GM19455 (cell line): Measurements from ENCODE around the gene COMTD1.
"Not testable (repeated sequence)": the region's sequence is repeated elsewhere in the genome, so short reads cannot be mapped to it uniquely, and the experiment has no call there.

Experiments
- ATAC-seq: cut with Tn5 transposase; IDR thresholded peaks from one replicate; pipeline ENCODE4 v1.9.1; 2021; ENCODE audit not compliant: unreplicated experiment

The COMTD1 gene

GRCh38 chr10:75195035-75195763 lies 40.6 kb downstream of the COMTD1 start:
- no peak for ATAC-seq

- ATAC-seq, result not testable (repeated sequence)
Observed at GRCh38 chr10:75194625-75195024, 41.1 kb downstream of the COMTD1 start.

GRCh38 chr10:75191821-75192568 lies 43.8 kb downstream of the COMTD1 start:
- no peak for ATAC-seq

- ATAC-seq, result no peak
Observed at GRCh38 chr10:75189266-75190096, 46.3 kb downstream of the COMTD1 start.

- ATAC-seq, result not testable (repeated sequence)
Observed at GRCh38 chr10:75188522-75188921, 47.2 kb downstream of the COMTD1 start.

- no peak for ATAC-seq
Observed at GRCh38 chr10:75187961-75188426, 47.8 kb downstream of the COMTD1 start.

- no peak for ATAC-seq
Observed at GRCh38 chr10:75186310-75186709, 49.4 kb downstream of the COMTD1 start.
